GM19468 (cell line): Measurements from ENCODE around the gene PLEKHB1.

ENCODE experiments used
- ATAC-seq: cut with Tn5 transposase; IDR thresholded peaks from one replicate; pipeline ENCODE4 v1.9.1; 2021; ENCODE audit warnings: mild to moderate bottlenecking, moderate library complexity, moderate number of reproducible peaks; ENCODE audit not compliant: unreplicated experiment; ENCODE audit errors: extremely low read depth

The PLEKHB1 gene

GRCh38 chr11:73647459-73648100 lies 1.2 kb downstream of the PLEKHB1 start:
- peak; percentile 88 for ATAC-seq

DNA sequence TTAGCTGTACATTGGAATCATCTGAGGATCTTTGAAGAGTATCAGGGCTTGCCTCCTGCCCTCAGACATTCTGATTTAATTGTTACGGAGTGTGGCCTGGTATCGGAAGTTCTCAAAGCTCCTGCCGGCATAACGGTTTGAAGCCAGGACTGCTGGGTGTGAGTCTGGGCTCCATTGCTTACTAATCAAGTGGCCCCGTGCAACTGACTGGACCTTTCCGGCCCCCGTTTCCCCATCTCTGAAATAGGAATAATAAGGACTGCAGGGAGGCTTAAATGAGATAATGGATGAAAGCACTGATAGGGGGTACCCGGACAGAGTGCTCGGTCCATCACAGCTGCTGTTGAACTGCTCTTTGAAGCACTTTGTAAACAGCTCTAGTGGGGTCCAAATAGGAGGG lies 1.7 kb downstream of the PLEKHB1 start:
- ATAC-seq = no peak

DNA sequence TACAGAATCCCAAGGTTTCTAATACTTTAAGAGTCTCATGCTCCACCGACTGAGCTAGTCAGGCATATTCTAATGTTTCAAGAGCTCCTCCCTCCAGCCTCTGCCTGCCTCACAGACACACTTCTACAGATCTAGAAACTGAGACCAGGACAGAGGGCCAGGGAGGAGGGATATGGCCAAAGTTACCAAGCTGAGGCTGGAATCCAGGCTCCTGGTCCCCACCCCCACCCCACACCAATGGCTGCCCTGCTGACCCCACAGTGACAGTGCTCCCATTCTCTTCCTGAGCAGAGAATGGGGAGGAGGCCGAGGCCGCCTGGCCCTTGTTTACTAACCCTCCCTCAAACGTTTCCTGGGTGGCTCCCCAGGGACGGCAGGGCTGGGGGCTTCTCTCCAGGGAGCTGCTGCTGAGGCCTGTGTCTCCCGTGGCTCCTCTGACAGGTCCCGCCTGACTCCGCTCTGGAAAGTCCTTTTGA lies 2.2 kb downstream of the PLEKHB1 start:
- no peak for ATAC-seq

DNA sequence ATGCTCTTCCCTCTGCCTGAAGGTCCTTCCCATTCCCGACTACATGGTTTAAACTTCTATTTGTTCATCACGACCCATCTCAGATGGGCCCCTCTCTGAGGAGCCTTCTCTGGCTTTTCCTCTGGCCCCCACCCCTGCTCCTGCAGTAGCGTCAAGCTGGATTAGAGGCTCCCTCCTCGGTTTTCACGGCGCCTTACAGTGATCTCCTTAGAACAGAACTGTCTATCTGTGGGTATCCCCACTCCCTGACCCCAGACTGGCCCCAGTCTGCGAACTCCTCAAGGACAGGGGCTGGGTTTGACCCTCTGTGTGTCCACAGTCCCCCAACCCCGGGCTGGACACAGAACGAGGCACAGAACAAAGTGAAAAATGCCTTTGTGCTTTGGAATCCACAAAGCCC lies 2.8 kb downstream of the PLEKHB1 start:
- ATAC-seq = no peak

- ATAC-seq = no peak
These were observed 4.0 kb downstream of the PLEKHB1 start for GRCh38 chr11:73650400-73650799.

- ATAC-seq = no peak
These were observed 4.9 kb downstream of the PLEKHB1 start for GRCh38 chr11:73651252-73651651.

DNA sequence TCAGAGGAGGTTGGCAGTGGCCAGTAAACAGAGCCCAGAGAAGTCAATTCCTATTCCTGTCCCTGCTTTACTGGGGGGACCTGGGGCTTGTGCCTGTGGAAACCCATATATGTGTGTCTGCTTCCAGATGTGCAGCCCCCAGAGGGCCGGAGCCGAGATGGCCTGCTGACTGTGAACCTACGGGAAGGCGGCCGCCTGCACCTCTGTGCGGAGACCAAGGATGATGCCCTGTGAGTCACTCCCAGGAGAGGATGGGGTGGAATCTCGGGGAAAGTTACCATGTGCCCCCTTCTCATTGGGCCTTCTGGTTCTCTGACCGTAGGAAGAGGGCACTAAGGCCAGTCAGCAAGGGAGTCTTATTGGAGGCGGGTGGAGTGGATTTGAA lies 5.3 kb downstream of the PLEKHB1 start:
- ATAC-seq = no peak

DNA sequence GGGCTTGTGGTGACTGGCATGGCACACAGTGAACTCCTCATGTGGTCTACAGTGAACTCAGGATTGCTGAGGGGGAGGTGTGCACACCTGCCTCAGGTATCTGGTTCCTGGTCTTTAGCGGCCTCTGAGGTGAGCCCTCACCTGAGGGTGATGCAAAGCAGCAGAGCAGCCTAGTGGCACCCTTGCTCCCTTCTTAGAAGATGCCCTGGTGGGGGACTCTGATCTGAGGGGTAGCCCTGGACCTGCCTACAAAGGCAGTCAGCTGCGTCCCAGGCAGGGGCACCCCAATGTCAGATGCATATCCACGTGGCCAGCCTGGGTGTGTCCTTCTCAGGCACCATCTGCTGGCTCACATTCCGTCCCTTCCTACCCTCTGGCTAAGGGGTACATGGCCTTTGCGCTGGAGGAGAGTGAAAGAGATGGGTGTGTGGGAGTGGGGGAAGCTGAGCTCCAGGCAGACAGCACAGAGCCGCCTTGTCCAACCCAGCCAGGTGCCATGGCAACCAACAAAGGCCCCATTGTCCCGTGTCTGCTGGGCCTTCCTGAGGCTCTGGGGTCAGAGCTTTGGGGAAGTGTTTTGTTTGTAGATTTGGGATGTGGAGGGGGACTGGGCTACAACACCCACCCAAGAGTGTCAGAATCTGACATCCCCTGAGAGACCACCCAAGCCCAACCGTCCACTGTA lies 5.8 kb downstream of the PLEKHB1 start:
- no peak for ATAC-seq

DNA sequence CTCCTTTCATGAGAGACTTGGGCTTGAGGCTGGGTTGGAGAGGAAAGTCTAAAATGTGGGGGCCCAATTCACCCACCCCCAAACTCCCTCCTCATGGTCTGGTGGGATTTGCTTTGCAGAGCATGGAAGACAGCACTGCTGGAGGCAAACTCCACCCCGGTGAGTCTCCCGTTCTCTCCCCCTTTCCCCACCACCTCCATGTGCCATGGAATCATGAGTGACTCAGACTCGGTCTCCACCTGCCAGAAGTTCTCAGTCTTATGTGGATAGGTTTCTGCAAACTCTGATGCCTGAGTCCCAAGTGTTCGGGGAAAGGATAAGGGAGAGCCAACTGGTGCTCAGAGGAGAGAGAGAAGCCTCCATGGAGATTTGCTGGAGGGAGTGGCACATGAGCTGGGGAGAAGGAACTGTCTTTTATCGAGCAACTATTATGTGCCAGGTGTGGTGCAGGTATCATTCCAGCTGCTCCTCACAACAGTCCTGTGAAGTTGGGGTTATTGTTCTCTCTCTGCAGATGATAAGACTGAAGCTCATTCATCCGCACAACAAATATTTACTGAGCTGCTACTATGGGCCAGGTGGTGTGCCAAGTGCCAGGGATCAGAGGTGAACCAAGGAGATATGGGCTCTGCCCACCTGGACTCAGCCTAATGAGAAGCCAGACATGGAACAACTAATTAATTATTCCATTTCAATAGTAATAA lies 6.6 kb downstream of the PLEKHB1 start:
- ATAC-seq = no peak

DNA sequence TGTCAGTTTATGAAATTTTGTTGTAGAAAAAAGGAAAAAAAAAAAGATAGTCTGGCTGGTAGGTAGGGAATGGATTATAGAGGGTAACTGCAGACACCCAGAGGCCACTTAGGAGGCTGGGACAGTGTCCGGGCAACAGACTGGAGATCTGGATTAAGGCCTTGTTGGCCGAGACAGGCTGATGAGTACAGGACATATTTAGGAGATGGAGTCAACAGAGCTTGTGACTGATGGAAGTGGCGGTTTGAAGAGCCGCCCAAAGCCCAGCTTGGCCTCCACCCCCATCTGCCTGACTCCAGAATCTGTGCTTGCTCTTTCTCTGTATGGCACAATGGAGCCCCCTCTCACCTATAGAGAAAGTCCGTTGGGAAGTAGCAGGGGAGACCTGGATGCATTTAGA lies 7.6 kb downstream of the PLEKHB1 start:
- ATAC-seq = no peak

DNA sequence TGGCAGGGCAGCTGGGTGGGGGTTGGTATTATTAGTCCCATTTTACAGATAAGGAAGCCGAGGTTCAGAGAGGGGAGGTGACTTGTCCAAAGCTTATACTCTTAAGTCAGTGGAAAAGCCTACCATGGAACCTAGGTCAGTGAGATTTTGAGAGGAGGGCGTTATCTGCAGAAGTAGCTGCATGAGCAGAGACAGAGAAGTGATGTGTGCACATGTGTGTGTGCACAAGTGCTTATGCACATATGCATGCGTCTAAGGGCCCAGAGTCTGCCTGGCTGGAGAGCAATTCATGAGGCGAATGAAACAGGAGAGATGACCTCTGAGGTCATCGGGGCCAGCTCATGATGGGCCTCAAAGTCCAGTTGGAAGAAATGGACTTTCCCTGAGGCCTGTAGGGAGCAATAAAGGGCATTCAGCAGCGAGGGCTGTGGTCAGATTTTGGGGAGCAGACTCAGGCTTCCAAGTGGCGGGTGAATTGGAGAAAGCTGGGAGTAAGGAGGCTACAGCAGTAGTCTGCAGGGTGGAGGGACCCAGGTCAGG lies 8.2 kb downstream of the PLEKHB1 start:
- no peak for ATAC-seq

DNA sequence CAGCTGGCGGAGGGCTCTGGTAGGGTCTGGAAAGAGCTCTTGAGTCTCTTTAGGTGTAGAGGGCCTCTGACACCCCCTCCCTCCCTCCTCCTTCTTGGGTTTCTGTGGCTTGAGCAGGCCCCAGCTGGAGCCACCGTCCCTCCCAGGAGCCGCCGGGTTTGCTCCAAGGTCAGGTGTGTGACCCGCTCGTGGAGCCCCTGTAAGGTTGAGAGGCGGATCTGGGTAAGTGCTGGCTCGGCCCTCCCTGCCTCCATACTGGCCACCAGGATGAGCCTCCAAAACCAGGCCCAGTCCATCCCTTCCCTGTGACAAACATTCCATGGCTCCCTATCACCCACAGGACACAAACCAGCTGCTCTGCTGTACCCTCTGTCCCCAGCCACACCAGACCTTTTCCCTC lies 9.3 kb downstream of the PLEKHB1 start:
- ATAC-seq = no peak

GRCh38 chr11:73656985-73657384 lies 10.6 kb downstream of the PLEKHB1 start:
- no peak for ATAC-seq

DNA sequence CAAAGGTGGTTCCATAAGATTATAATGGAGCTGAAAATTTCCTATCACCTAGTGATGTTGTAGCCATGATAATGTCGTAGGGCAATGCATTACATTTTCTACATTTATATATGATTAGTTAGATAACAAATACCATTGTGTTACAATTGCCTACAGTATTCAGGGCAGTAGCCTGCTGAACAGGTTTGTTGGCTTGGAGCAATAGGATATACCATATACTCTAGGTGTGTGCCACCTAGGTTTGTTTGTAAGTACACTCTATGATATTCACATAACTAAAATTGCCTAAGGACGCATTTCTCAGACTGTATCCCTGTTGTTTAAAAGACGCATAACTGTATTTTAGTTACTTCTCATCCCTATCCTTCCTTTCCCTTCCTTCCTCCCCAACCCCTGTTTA lies 13.6 kb downstream of the PLEKHB1 start:
- ATAC-seq = no peak

- no peak for ATAC-seq
These were observed 14.2 kb downstream of the PLEKHB1 start for GRCh38 chr11:73660497-73661034.

GRCh38 chr11:73661035-73661628 lies 14.8 kb downstream of the PLEKHB1 start:
- ATAC-seq = peak; percentile 28

DNA sequence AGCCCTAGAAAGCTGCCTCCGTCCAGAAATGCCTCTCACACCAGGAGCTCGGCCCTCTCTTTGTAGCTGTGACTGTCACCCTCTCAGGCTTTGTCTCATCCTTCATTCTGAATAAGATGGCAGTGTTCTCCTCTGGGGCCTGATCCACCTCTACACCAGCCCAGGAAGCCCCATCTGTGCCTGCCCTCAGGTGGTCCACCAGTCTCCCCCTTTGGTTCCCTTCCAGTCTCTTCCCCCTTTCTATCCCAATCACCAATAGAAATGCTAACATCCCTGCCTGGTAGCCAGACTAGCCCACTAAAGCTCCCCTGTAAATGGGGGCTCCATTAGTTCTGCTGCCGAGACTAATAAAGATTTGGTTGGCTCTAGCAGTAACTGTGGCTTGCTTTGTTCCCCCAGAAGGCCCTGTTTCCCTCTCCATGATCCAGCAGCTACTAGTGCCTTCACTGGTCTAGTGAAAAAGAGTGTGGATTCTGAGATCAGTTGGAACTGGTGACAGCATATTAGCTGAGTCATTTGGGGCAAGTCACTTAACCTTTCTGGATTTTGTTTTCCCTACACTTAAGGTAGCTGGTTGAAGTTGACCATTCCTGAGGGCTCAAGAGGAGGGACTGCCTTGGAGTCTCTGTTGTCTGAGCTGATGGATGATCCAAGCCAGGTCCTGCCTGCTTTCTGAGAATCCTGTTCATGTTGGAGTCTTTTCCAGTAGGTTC lies 16.2 kb downstream of the PLEKHB1 start:
- no peak for ATAC-seq

GRCh38 chr11:73663604-73664495 lies 17.5 kb downstream of the PLEKHB1 start:
- no peak for ATAC-seq

DNA sequence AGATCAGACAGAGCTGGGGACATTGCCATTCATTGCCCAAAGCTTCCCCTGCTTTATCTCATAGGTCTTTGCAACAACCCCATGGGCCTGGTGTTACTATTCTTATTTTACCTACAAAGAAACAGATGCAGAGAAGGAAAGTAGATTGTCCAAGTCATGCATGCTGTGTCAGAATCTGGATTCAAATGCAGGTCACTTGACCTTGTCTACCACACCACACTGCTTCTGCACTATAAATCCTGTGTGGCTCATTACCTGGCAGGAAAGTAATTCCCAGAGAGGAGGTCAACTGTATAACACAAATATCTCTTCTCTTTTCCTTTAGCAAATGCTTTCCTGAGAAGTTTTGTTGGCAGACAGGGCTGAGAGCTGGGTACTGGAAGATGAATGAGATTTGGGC lies 18.5 kb downstream of the PLEKHB1 start:
- no peak for ATAC-seq
